H9 (cell line): ENCODE measurements around the gene STK25. TPM values are rescaled to one million over a fixed set of nuclear protein-coding genes. Genes with fewer than 3 reads are reported as not detected.

Source experiments
- DNase-seq: peaks from one replicate; pipeline ENCODE4 v3.0.0-alpha.2; 2017
- H2AFZ ChIP-seq: one replicate; pipeline ENCODE4 v1.6.1; 2013; ENCODE audit warnings: mild to moderate bottlenecking, low read length, control low read depth, moderate library complexity
- H2AK5ac ChIP-seq: 2 replicates; pipeline ENCODE4 v1.6.1; 2013; ENCODE audit warnings: low read length, control low read depth, mixed read lengths; ENCODE audit not compliant: insufficient read length
- H2BK120ac ChIP-seq: one replicate; pipeline ENCODE4 v1.6.1; 2013; ENCODE audit warnings: low read depth, mild to moderate bottlenecking, low read length, control low read depth, inconsistent platforms; ENCODE audit not compliant: poor library complexity, severe bottlenecking
- H2BK12ac ChIP-seq: 2 replicates; pipeline ENCODE4 v1.6.1; 2013; ENCODE audit warnings: low read length, control low read depth, mixed read lengths, low read depth; ENCODE audit not compliant: insufficient read length
- H2BK15ac ChIP-seq: 2 replicates; pipeline ENCODE4 v1.6.1; 2013; ENCODE audit warnings: low read depth, low read length, control low read depth
- H2BK20ac ChIP-seq: one replicate; pipeline ENCODE4 v1.6.1; 2013; ENCODE audit warnings: low read depth, mild to moderate bottlenecking, low read length, control low read depth, inconsistent platforms; ENCODE audit not compliant: poor library complexity, severe bottlenecking
- H2BK5ac ChIP-seq: 2 replicates; pipeline ENCODE4 v1.6.1; 2013; ENCODE audit warnings: low read length, control low read depth, mixed read lengths; ENCODE audit not compliant: insufficient read length
- H3K14ac ChIP-seq: 2 replicates; pipeline ENCODE4 v1.6.1; 2013; ENCODE audit warnings: low read length, control low read depth; ENCODE audit not compliant: insufficient read depth
- H3K18ac ChIP-seq: 2 replicates; pipeline ENCODE4 v1.6.1; 2013; ENCODE audit warnings: low read depth, mild to moderate bottlenecking, mixed read lengths, low read length, control low read depth; ENCODE audit not compliant: insufficient read length
- H3K23ac ChIP-seq: 2 replicates; pipeline ENCODE4 v1.6.1; 2013; ENCODE audit warnings: low read length, control low read depth, mixed read lengths, low read depth; ENCODE audit not compliant: insufficient read length
- H3K23me2 ChIP-seq: 2 replicates; pipeline ENCODE4 v1.6.1; 2013; ENCODE audit warnings: low read depth, mild to moderate bottlenecking, mixed read lengths, low read length, control low read depth; ENCODE audit not compliant: insufficient read length, poor library complexity, severe bottlenecking
- H3K27ac ChIP-seq: 2 replicates; pipeline ENCODE4 v1.5.1; 2013; ENCODE audit warnings: low read length, control low read depth, mixed read lengths, low read depth; ENCODE audit not compliant: insufficient read length
- H3K27me3 ChIP-seq: 2 replicates; pipeline ENCODE4 v1.6.1; 2013; ENCODE audit warnings: low read length, control low read depth, inconsistent platforms; ENCODE audit not compliant: insufficient read depth
- H3K4ac ChIP-seq: 2 replicates; pipeline ENCODE4 v1.6.1; 2013; ENCODE audit warnings: low read depth, mild to moderate bottlenecking, control low read depth, inconsistent platforms, low read length, moderate library complexity
- H3K4me1 ChIP-seq: 2 replicates; pipeline ENCODE4 v1.6.1; 2013; ENCODE audit warnings: low read length, control low read depth, inconsistent platforms; ENCODE audit not compliant: insufficient read depth
- H3K4me2 ChIP-seq: 2 replicates; pipeline ENCODE4 v1.6.1; 2013; ENCODE audit warnings: low read length, control low read depth, mixed read lengths; ENCODE audit not compliant: insufficient read length, insufficient read depth
- H3K56ac ChIP-seq: 2 replicates; pipeline ENCODE4 v1.6.1; 2013; ENCODE audit warnings: low read depth, mild to moderate bottlenecking, mixed read lengths, low read length, control low read depth; ENCODE audit not compliant: insufficient read length
- H3K79me1 ChIP-seq: 2 replicates; pipeline ENCODE4 v1.6.1; 2013; ENCODE audit warnings: low read depth, mild to moderate bottlenecking, moderate library complexity, low read length, control low read depth, inconsistent platforms; ENCODE audit not compliant: insufficient read depth, poor library complexity, severe bottlenecking
- H3K79me2 ChIP-seq: 2 replicates; pipeline ENCODE4 v1.6.1; 2013; ENCODE audit warnings: low read length, control low read depth, inconsistent platforms; ENCODE audit not compliant: insufficient read depth
- H3K9ac ChIP-seq: 2 replicates; pipeline ENCODE4 v1.6.1; 2013; ENCODE audit warnings: low read length, control low read depth, mixed read lengths; ENCODE audit not compliant: insufficient read length; ENCODE audit errors: extremely low read depth
- H3K9me3 ChIP-seq: one replicate; pipeline ENCODE4 v1.6.1; 2013; ENCODE audit warnings: low read depth, low read length, inconsistent platforms; ENCODE audit not compliant: control insufficient read depth
- H3T11ph ChIP-seq: one replicate; pipeline ENCODE4 v1.6.1; 2013; ENCODE audit warnings: mild to moderate bottlenecking, low read length, control low read depth, inconsistent platforms
- H4K20me1 ChIP-seq: one replicate; pipeline ENCODE4 v1.6.1; 2013; ENCODE audit not compliant: control insufficient read depth, insufficient read length, insufficient read depth
- H4K5ac ChIP-seq: 2 replicates; pipeline ENCODE4 v1.6.1; 2013; ENCODE audit warnings: low read depth, mild to moderate bottlenecking, mixed read lengths, low read length, control low read depth; ENCODE audit not compliant: insufficient read length
- H4K8ac ChIP-seq: replicated peaks from 2 replicates; pipeline ENCODE4 v1.6.1; 2013; ENCODE audit warnings: low read length, control low read depth, mixed read lengths, low read depth; ENCODE audit not compliant: insufficient read length
- H4K91ac ChIP-seq: 2 replicates; pipeline ENCODE4 v1.6.1; 2013; ENCODE audit warnings: low read depth, mild to moderate bottlenecking, moderate library complexity, mixed read lengths, low read length, control low read depth; ENCODE audit not compliant: insufficient read length
- H3K27ac Mint-ChIP-seq, 3 experiments: 2 replicates in 2 of 3; 3 replicates in 1 of 3; pipeline ENCODE4 v1.8.0; 2020 to 2021; ENCODE audit warnings: mixed read lengths in 3 of 3, mild to moderate bottlenecking in 1 of 3, moderate library complexity in 1 of 3
- H3K27me3 Mint-ChIP-seq: 2 replicates; pipeline ENCODE4 v1.8.0; 2021; ENCODE audit warnings: low read depth, mild to moderate bottlenecking, moderate library complexity, mixed read lengths
- H3K36me3 Mint-ChIP-seq, 3 experiments: 2 replicates in 2 of 3; 3 replicates in 1 of 3; pipeline ENCODE4 v1.8.0; 2020 to 2021; ENCODE audit warnings: low read depth in 3 of 3, mixed read lengths in 3 of 3; ENCODE audit not compliant: insufficient read depth in 1 of 3
- H3K4me1 Mint-ChIP-seq, 2 experiments: 2 replicates each; pipeline ENCODE4 v1.8.0; 2020; ENCODE audit warnings: mixed read lengths in 2 of 2
- H3K4me3 Mint-ChIP-seq, 2 experiments: 2 replicates in 1 of 2; 3 replicates in 1 of 2; pipeline ENCODE4 v1.8.0; 2020 to 2021; ENCODE audit warnings: mild to moderate bottlenecking in 2 of 2, mixed read lengths in 2 of 2, moderate library complexity in 1 of 2
- H3K9me3 Mint-ChIP-seq, 2 experiments: 2 replicates in 1 of 2; 3 replicates in 1 of 2; pipeline ENCODE4 v1.8.0; 2020; ENCODE audit warnings: mild to moderate bottlenecking in 2 of 2, mixed read lengths in 2 of 2, moderate library complexity in 1 of 2
- WGBS: extraction: QIAGEN DNeasy Blood & Tissue Kit; methylation state at CpG from one replicate; pipeline ENCODE4 v1.1.7; 2013; ENCODE audit warnings: missing lambda C conversion rate, low lambda C conversion rate, mixed read lengths; ENCODE audit not compliant: insufficient read length; ENCODE audit errors: extremely low coverage; 5-methylcytosine and 5-hydroxymethylcytosine counted together
- total RNA-seq: library from RNA; stranded (reverse); gene quantifications from 2 replicates; pipeline ENCODE4 v1.2.1, GENCODE V29; 2021
- TF ChIP-seq, protein P1 (sequence below): fragments of 200-600 bp; sonication (generic); conservative IDR thresholded peaks from 3 replicates; pipeline ENCODE4 v1.8.0; 2021; ENCODE audit warnings: antibody characterized with exemption, mild to moderate bottlenecking

The STK25 gene
- total RNA-seq, 1 experiment from 2014 or later, result 189 TPM

GRCh38 chr2:241505781-241506201 lies 2.6 kb downstream of the STK25 start:
- H3K79me2 ChIP-seq, result peaks cover 16% of the 10 kb centered on the region; the same call in 1 of the 2 replicates
- no peak overlapping the region for H2BK15ac ChIP-seq
- no peak overlapping the region for H2AFZ ChIP-seq
- no peak overlapping the region for H4K5ac ChIP-seq
- H3K27ac ChIP-seq, result no peak overlapping the region
- no peak overlapping the region for H2BK20ac ChIP-seq
- H2BK12ac ChIP-seq, result no peak overlapping the region
- WGBS, result no CpG with 5 or more reads among the region's 7 CpGs
- no peak overlapping the region for H2BK120ac ChIP-seq
- no peak overlapping the region for H3K56ac ChIP-seq
- no peak overlapping the region for H3K4me2 ChIP-seq
- no peaks in the 10 kb centered on the region for H3K27me3 ChIP-seq
- no peak overlapping the region for H3K4ac ChIP-seq
- Mint-ChIP-seq H3K9me3 (no peaks in the 10 kb centered on the region), H3K4me3 (no peak overlapping the region), H3K4me1 (peaks cover 15 to 28% of the 10 kb centered on the region in 2 experiments), H3K27ac (no peak overlapping the region), H3K36me3 (peaks cover 5 to 24% (median 12%) of the 10 kb centered on the region in 3 experiments), H3K27me3 (peaks cover 14% of the 10 kb centered on the region)
- H3K18ac ChIP-seq, result no peak overlapping the region
- DNase-seq, result no peak
- no peaks in the 10 kb centered on the region for H4K20me1 ChIP-seq
- peaks cover 13% of the 10 kb centered on the region for H3K79me1 ChIP-seq
- no peak overlapping the region for H3K14ac ChIP-seq
- H3T11ph ChIP-seq, result no peak overlapping the region
- H4K8ac ChIP-seq, result no peak overlapping the region
- no peak overlapping the region for H3K23ac ChIP-seq
- H4K91ac ChIP-seq, result no peak overlapping the region
- H3K9me3 ChIP-seq, result no peaks in the 10 kb centered on the region
- H2BK5ac ChIP-seq, result no peak overlapping the region
- H3K4me1 ChIP-seq, result peaks cover 2% of the 10 kb centered on the region; the same call in 1 of the 2 replicates
- H3K9ac ChIP-seq, result no peak overlapping the region
- H3K23me2 ChIP-seq, result peaks cover 17% of the 10 kb centered on the region
- no peak overlapping the region for H2AK5ac ChIP-seq
- TF ChIP-seq, protein P1, sequence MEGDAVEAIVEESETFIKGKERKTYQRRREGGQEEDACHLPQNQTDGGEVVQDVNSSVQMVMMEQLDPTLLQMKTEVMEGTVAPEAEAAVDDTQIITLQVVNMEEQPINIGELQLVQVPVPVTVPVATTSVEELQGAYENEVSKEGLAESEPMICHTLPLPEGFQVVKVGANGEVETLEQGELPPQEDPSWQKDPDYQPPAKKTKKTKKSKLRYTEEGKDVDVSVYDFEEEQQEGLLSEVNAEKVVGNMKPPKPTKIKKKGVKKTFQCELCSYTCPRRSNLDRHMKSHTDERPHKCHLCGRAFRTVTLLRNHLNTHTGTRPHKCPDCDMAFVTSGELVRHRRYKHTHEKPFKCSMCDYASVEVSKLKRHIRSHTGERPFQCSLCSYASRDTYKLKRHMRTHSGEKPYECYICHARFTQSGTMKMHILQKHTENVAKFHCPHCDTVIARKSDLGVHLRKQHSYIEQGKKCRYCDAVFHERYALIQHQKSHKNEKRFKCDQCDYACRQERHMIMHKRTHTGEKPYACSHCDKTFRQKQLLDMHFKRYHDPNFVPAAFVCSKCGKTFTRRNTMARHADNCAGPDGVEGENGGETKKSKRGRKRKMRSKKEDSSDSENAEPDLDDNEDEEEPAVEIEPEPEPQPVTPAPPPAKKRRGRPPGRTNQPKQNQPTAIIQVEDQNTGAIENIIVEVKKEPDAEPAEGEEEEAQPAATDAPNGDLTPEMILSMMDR, result no peak
